ENCODE results near the gene ZNF735.
"Not testable (repeated sequence)": the region's sequence is repeated elsewhere in the genome, so short reads cannot be mapped to it uniquely, and the experiment has no call there.

Gene ZNF735

GRCh38 chr7:64223366-64223765 is 16.4 kb downstream of the ZNF735 start:
- no peak overlapping the region for H2AFZ ChIP-seq
- no peak overlapping the region for H3K4me2 ChIP-seq (ENCODE audit: low read length)
- H3K27me3 ChIP-seq (ENCODE audit: control insufficient read depth, insufficient read depth, low read length): no peaks in the 10 kb centered on the region
- no peak overlapping the region for H3K9ac ChIP-seq
- H3K36me3 ChIP-seq (ENCODE audit: control insufficient read depth, insufficient read depth, low read length): no peaks in the 10 kb centered on the region
- TF ChIP-seq CTCF (IDR thresholded peaks at IDR 0.05): no peak
- no peak overlapping the region for H3K4me3 ChIP-seq (ENCODE audit: low read depth, low read length)
- no peak overlapping the region for H3K27ac ChIP-seq
- H3K9me3 ChIP-seq (ENCODE audit: control insufficient read depth, low read length): no peaks in the 10 kb centered on the region
- H3K79me2 ChIP-seq: no peaks in the 10 kb centered on the region
- no peaks in the 10 kb centered on the region for H3K4me1 ChIP-seq

- not testable (repeated sequence) for H2AFZ ChIP-seq; H3K27ac ChIP-seq; H3K4me2 ChIP-seq (ENCODE audit: low read length); H3K4me3 ChIP-seq (ENCODE audit: low read depth, low read length); H3K9me3 ChIP-seq (ENCODE audit: control insufficient read depth, low read length); H3K4me1 ChIP-seq; H3K9ac ChIP-seq; H3K79me2 ChIP-seq; H3K27me3 ChIP-seq (ENCODE audit: control insufficient read depth, insufficient read depth, low read length); H3K36me3 ChIP-seq (ENCODE audit: control insufficient read depth, insufficient read depth, low read length)
These were observed 21.2 kb downstream of the ZNF735 start, which contains the start of gene ZNF679 for GRCh38 chr7:64228174-64228573. ZNF679 (plus strand) TSS chr7:64228474; CDS start chr7:64249118, 20,644 bp downstream.

- Histone ChIP-seq H2AFZ (no peak overlapping the region), H3K79me2 (no peaks in the 10 kb centered on the region), H3K36me3 (ENCODE audit: control insufficient read depth, insufficient read depth, low read length) (no peaks in the 10 kb centered on the region), H3K4me3 (ENCODE audit: low read depth, low read length) (no peak overlapping the region), H3K4me1 (no peaks in the 10 kb centered on the region), H3K9ac (no peak overlapping the region), H3K4me2 (ENCODE audit: low read length) (no peak overlapping the region), H3K27me3 (ENCODE audit: control insufficient read depth, insufficient read depth, low read length) (no peaks in the 10 kb centered on the region), H3K9me3 (ENCODE audit: control insufficient read depth, low read length) (no peaks in the 10 kb centered on the region), H3K27ac (no peak overlapping the region)
- no peak for TF ChIP-seq CTCF (IDR thresholded peaks at IDR 0.05)
These were observed 59.4 kb downstream of the ZNF735 start for GRCh38 chr7:64266341-64266919.
